HCT116 (cell line): ENCODE data around the gene HMGN5. TPM values are rescaled to one million over a fixed set of nuclear protein-coding genes. Genes with fewer than 3 reads are reported as not detected.

Experiments used
- ATAC-seq: fragments of 200-7000 bp; cut with Tn5 transposase; 2 replicates; pipeline ENCODE4 v1.9.1; 2020; ENCODE audit warnings: mild to moderate bottlenecking, moderate library complexity
- BruUV-seq: library from RNA; stranded (reverse); fragments of 400-500 nt; replicated peaks from 2 replicates; lab custom pipeline; 2021; lab: Mats Ljungman, UMichigan
- CTCF ChIA-PET: fragments of 300-600 bp; sonication (Branson Sonifier 250); formaldehyde crosslinking; loops from one replicate; lab custom pipeline; 2021; ENCODE audit warnings: antibody characterized with exemption; lab: Charles Lee
- POLR2A ChIA-PET: fragments of 300-600, 350-600 bp; sonication (Branson Sonifier 250); formaldehyde crosslinking; loops from one replicate; lab custom pipeline; 2021; ENCODE audit warnings: antibody characterized with exemption; lab: Charles Lee
- RAD21 ChIA-PET, 2 experiments: fragments of 300-600 bp; sonication (Branson Sonifier 250); formaldehyde crosslinking; loops; one replicate each; lab custom pipeline; 2023; ENCODE audit warnings: low total read pairs in 2 of 2; ENCODE audit not compliant: uncharacterized antibody in 2 of 2, unreplicated experiment in 2 of 2, low non-redundant PET in 1 of 2; lab: Charles Lee
- DNase-seq: peaks from one replicate; pipeline ENCODE4 v3.0.0-alpha.2; 2010; ENCODE audit warnings: low read depth, low spot score
- H2AFZ ChIP-seq: fragments of 200-600 bp; shearing (Covaris generic), sonication (generic); 2 replicates; pipeline ENCODE4 v1.6.1; 2017; ENCODE audit warnings: low read depth, mixed run types, mixed read lengths, antibody characterized with exemption, low read length; ENCODE audit not compliant: poor library complexity, severe bottlenecking
- H3K27ac ChIP-seq: 2 replicates; pipeline ENCODE4 v1.5.1; 2012; ENCODE audit warnings: low read depth, low read length
- H3K27me3 ChIP-seq: fragments of 200-600 bp; sonication (generic); 2 replicates; pipeline ENCODE4 v1.6.1; 2016; ENCODE audit warnings: mixed run types, low read length, mixed read lengths; ENCODE audit not compliant: insufficient read depth
- H3K36me3 ChIP-seq, 2 experiments: fragments of 200-500 bp in 1 of 2; fragments of 200-600 bp in 1 of 2; sonication (Bioruptor generic) in 1 of 2; sonication (generic) in 1 of 2; 2 replicates each; pipeline versions ENCODE4 v1.5.1 to v1.6.1; 2014 to 2016; ENCODE audit warnings: low read length in 2 of 2, inconsistent platforms in 1 of 2, mixed read lengths in 1 of 2, mixed run types in 1 of 2; ENCODE audit not compliant: insufficient read depth in 2 of 2, control insufficient read depth in 1 of 2
- H3K4me1 ChIP-seq, 2 experiments: fragments of 200-600 bp in 1 of 2; sonication (generic) in 1 of 2; 2 replicates each; pipeline versions ENCODE4 v1.5.1 to v1.6.1; 2012 to 2017; ENCODE audit warnings: low read length in 2 of 2, inconsistent platforms in 1 of 2, mild to moderate bottlenecking in 1 of 2, mixed read lengths in 1 of 2, mixed run types in 1 of 2, moderate library complexity in 1 of 2; ENCODE audit not compliant: insufficient read depth in 2 of 2, control insufficient read depth in 1 of 2
- H3K4me2 ChIP-seq: fragments of 200-600 bp; sonication (generic); 2 replicates; pipeline ENCODE4 v1.6.1; 2017; ENCODE audit warnings: mixed run types, low read length, mixed read lengths
- H3K4me3 ChIP-seq, 2 experiments: fragments of 200-600 bp in 1 of 2; sonication (generic) in 1 of 2; replicated peaks in 1 of 2; 2 replicates each; pipeline ENCODE4 v1.5.1; 2011 to 2016; ENCODE audit warnings: low read length in 2 of 2, control low read depth in 1 of 2, low read depth in 1 of 2, mild to moderate bottlenecking in 1 of 2, mixed read lengths in 1 of 2, mixed run types in 1 of 2
- H3K79me2 ChIP-seq: fragments of 200-600 bp; sonication (generic); 2 replicates; pipeline ENCODE4 v1.6.1; 2017; ENCODE audit warnings: mild to moderate bottlenecking, mixed run types, low read length, moderate library complexity, mixed read lengths; ENCODE audit not compliant: insufficient read depth
- H3K9ac ChIP-seq: fragments of 200-600 bp; sonication (generic); 2 replicates; pipeline ENCODE4 v1.6.1; 2016; ENCODE audit warnings: low read length, mixed read lengths
- H3K9me2 ChIP-seq: fragments of 200-600 bp; sonication (generic), shearing (Covaris generic); 2 replicates; pipeline ENCODE4 v1.6.1; 2017; ENCODE audit warnings: mixed run types, mild to moderate bottlenecking, moderate library complexity; ENCODE audit not compliant: insufficient read depth
- H3K9me3 ChIP-seq, 2 experiments: fragments of 200-500 bp in 1 of 2; fragments of 200-600 bp in 1 of 2; sonication (Bioruptor generic) in 1 of 2; sonication (generic) in 1 of 2; 2 replicates each; pipeline ENCODE4 v1.6.1; 2014 to 2017; ENCODE audit warnings: low read length in 2 of 2, mixed read lengths in 2 of 2, inconsistent platforms in 1 of 2, low read depth in 1 of 2, mild to moderate bottlenecking in 1 of 2, mixed run types in 1 of 2, moderate library complexity in 1 of 2; ENCODE audit not compliant: control insufficient read depth in 1 of 2, insufficient read depth in 1 of 2
- H4K20me1 ChIP-seq: fragments of 200-600 bp; sonication (generic), shearing (Covaris generic); 2 replicates; pipeline ENCODE4 v1.6.1; 2017; ENCODE audit warnings: mixed run types, mild to moderate bottlenecking, moderate library complexity; ENCODE audit not compliant: insufficient read depth
- ATF3 ChIP-seq: IDR thresholded peaks from 2 replicates; pipeline ENCODE4 v1.6.1; 2012
- CBX3 ChIP-seq: IDR thresholded peaks from 2 replicates; pipeline ENCODE4 v1.6.1; 2012; ENCODE audit warnings: low read depth
- CTCF ChIP-seq, 3 experiments: fragments of 200-600 bp in 1 of 3; sonication (generic) in 1 of 3; IDR thresholded peaks in 2 of 3; conservative IDR thresholded peaks in 1 of 3; 2 replicates each; pipeline ENCODE4 v1.5.1; 2012 to 2017; ENCODE audit warnings: low read depth in 2 of 3, low read length in 2 of 3, antibody characterized with exemption in 1 of 3, borderline replicate concordance in 1 of 3, control low read depth in 1 of 3, mild to moderate bottlenecking in 1 of 3, mixed read lengths in 1 of 3, mixed run types in 1 of 3, moderate library complexity in 1 of 3; ENCODE audit not compliant: insufficient read depth in 1 of 3
- EGR1 ChIP-seq: IDR thresholded peaks from 2 replicates; pipeline ENCODE4 v1.6.1; 2012; ENCODE audit warnings: low read depth
- ELF1 ChIP-seq: IDR thresholded peaks from 2 replicates; pipeline ENCODE4 v1.6.1; 2012; ENCODE audit warnings: low read depth, borderline replicate concordance
- EZH2 ChIP-seq: fragments of 200-600 bp; sonication (generic); IDR thresholded peaks from 2 replicates; pipeline ENCODE4 v1.6.1; 2017; ENCODE audit warnings: antibody characterized with exemption, mixed run types
- EZH2phosphoT487 ChIP-seq: fragments of 200-600 bp; IDR thresholded peaks from 2 replicates; pipeline ENCODE4 v1.6.1; 2018; ENCODE audit warnings: antibody characterized with exemption, borderline replicate concordance
- JUND ChIP-seq: IDR thresholded peaks from 2 replicates; pipeline ENCODE4 v1.6.1; 2012
- POLR2AphosphoS5 ChIP-seq: IDR thresholded peaks from 2 replicates; pipeline ENCODE4 v1.6.1; 2011; ENCODE audit warnings: mild to moderate bottlenecking, low read depth, low read length, moderate library complexity
- RAD21 ChIP-seq: IDR thresholded peaks from 2 replicates; pipeline ENCODE4 v1.6.1; 2012; ENCODE audit warnings: low read depth, mild to moderate bottlenecking
- SIN3A ChIP-seq: IDR thresholded peaks from 2 replicates; pipeline ENCODE4 v1.6.1; 2012; ENCODE audit warnings: low read depth
- SP1 ChIP-seq: IDR thresholded peaks from 2 replicates; pipeline ENCODE4 v1.6.1; 2012; ENCODE audit warnings: low read depth
- SRF ChIP-seq: IDR thresholded peaks from 2 replicates; pipeline ENCODE4 v1.6.1; 2012; ENCODE audit warnings: low read depth
- TCF7L2 ChIP-seq: IDR thresholded peaks from 2 replicates; pipeline ENCODE4 v1.7.0; 2011; ENCODE audit warnings: borderline replicate concordance, inconsistent platforms; ENCODE audit not compliant: insufficient read depth, insufficient read length; ENCODE audit errors: extremely low read depth
- YY1 ChIP-seq: IDR thresholded peaks from 2 replicates; pipeline ENCODE4 v1.6.1; 2011; ENCODE audit warnings: low read length, low read depth, moderate library complexity, mild to moderate bottlenecking; ENCODE audit not compliant: insufficient replicate concordance; ENCODE audit errors: extremely low read depth
- ZBTB33 ChIP-seq: IDR thresholded peaks from 2 replicates; pipeline ENCODE4 v1.6.1; 2011; ENCODE audit warnings: mild to moderate bottlenecking, low read length, moderate library complexity; ENCODE audit not compliant: insufficient replicate concordance; ENCODE audit errors: extremely low read depth
- ZNF274 ChIP-seq: fragments of 200-500 bp; sonication (Bioruptor generic); IDR thresholded peaks from 2 replicates; pipeline ENCODE4 v1.6.1; 2014; ENCODE audit warnings: mild to moderate bottlenecking, low read depth, low read length, inconsistent platforms
- intact Hi-C: fragments of 100-400 bp; cut with micrococcal nuclease; formaldehyde crosslinking; loops from 2 replicates; pipeline ENCODE4 v1.10.0; 2022
- total RNA-seq: library from RNA; stranded (reverse); gene quantifications from one replicate; pipeline ENCODE4 v1.2.1, GENCODE V29; 2021; ENCODE audit not compliant: unreplicated experiment
- TF ChIP-seq, protein P1 (sequence below): IDR thresholded peaks from 2 replicates; pipeline ENCODE4 v1.6.1; 2012

HMGN5 gene
- total RNA-seq, 1 experiment from 2014 or later = 3.0 TPM

GRCh38 chrX:81114757-81115156 lies 87.0 kb downstream of the HMGN5 start:
- ChIA-PET RAD21 (no interaction called here), POLR2A (no interaction called here), CTCF (no interaction called here)
- ATAC-seq = no peak
- intact Hi-C loops = no loop called here
- Histone ChIP-seq H3K9me3 (no peaks in the 10 kb centered on the region), H3K9me2 (no peaks in the 10 kb centered on the region), H3K4me1 (no peaks in the 10 kb centered on the region; a peak in 1 of 4 replicates), H3K27ac (no peak overlapping the region), H3K9ac (no peak overlapping the region), H3K79me2 (no peaks in the 10 kb centered on the region), H3K4me2 (no peak overlapping the region), H2AFZ (no peak overlapping the region), H4K20me1 (no peaks in the 10 kb centered on the region), H3K4me3 (no peak overlapping the region), H3K36me3 (no peaks in the 10 kb centered on the region; a peak in 1 of 4 replicates), H3K27me3 (no peaks in the 10 kb centered on the region)
- no TSS peak for BruUV-seq
- TF ChIP-seq CBX3 = no peak
- no peak for TF ChIP-seq EZH2phosphoT487
- no peak for TF ChIP-seq EGR1
- TF ChIP-seq ZBTB33 = no peak
- TF ChIP-seq, protein P1, sequence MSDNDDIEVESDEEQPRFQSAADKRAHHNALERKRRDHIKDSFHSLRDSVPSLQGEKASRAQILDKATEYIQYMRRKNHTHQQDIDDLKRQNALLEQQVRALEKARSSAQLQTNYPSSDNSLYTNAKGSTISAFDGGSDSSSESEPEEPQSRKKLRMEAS = no peak
- TF ChIP-seq CTCF (IDR thresholded peaks at IDR 0.05 in 2 of 3, conservative IDR thresholded peaks at IDR 0.05 in 1 of 3; ENCODE audit: borderline replicate concordance in 1 of 3, insufficient read depth in 1 of 3, low read depth in 2 of 3, low read length in 2 of 3) = no peak
- no peak for TF ChIP-seq SIN3A
- no peak for TF ChIP-seq SP1
- TF ChIP-seq TCF7L2 = no peak
- TF ChIP-seq EZH2 = no peak
- no peak for TF ChIP-seq YY1
- no peak for TF ChIP-seq RAD21
- no peak for TF ChIP-seq ELF1
- no peak for TF ChIP-seq ATF3
- TF ChIP-seq POLR2AphosphoS5 = no peak
- no peak for TF ChIP-seq JUND
- no peak for TF ChIP-seq SRF
- no peak for TF ChIP-seq ZNF274
- no peak for DNase-seq
